Activated CD8-positive, alpha-beta memory T cell treated with anti-CD3 and anti-CD28 coated beads, Interleukin-2, amount 50 U/mL, for 24 hours (primary cell): ENCODE data around the gene ENAH.

Source experiments
- DNase-seq: peaks from one replicate; pipeline ENCODE4 v3.0.0-alpha.2; 2020; ENCODE audit errors: extremely low read depth

ENAH gene

GRCh38 chr1:225559902-225560301, 93.0 kb downstream of the ENAH start:
- no peak for DNase-seq

- DNase-seq: no peak
Measured at GRCh38 chr1:225559326-225559725, 93.6 kb downstream of the ENAH start.

GRCh38 chr1:225556694-225557093, 96.2 kb downstream of the ENAH start:
- no peak for DNase-seq

- no peak for DNase-seq
Measured at GRCh38 chr1:225555821-225556220, 97.1 kb downstream of the ENAH start.

GRCh38 chr1:225554216-225554812, 98.6 kb downstream of the ENAH start:
- no peak for DNase-seq

- DNase-seq: no peak
Measured at GRCh38 chr1:225549821-225550220, 103.1 kb downstream of the ENAH start.

GRCh38 chr1:225548140-225548857, 104.6 kb downstream of the ENAH start:
- no peak for DNase-seq

- no peak for DNase-seq
Measured at GRCh38 chr1:225545649-225546048, 107.3 kb downstream of the ENAH start.

GRCh38 chr1:225544924-225545323, 108.0 kb downstream of the ENAH start:
- DNase-seq: no peak

- no peak for DNase-seq
Measured at GRCh38 chr1:225544263-225544662, 108.7 kb downstream of the ENAH start.

- DNase-seq: no peak
Measured at GRCh38 chr1:225543350-225543749, 109.6 kb downstream of the ENAH start.

- no peak for DNase-seq
Measured at GRCh38 chr1:225541383-225541782, 111.5 kb downstream of the ENAH start.

- DNase-seq: no peak
Measured at GRCh38 chr1:225539575-225539974, 113.3 kb downstream of the ENAH start.

GRCh38 chr1:225539069-225539468, 113.9 kb downstream of the ENAH start:
- DNase-seq: no peak

GRCh38 chr1:225537554-225538251, 115.2 kb downstream of the ENAH start:
- DNase-seq: no peak

- DNase-seq: no peak
Measured at GRCh38 chr1:225535280-225535679, 117.6 kb downstream of the ENAH start.

- no peak for DNase-seq
Measured at GRCh38 chr1:225534772-225535171, 118.2 kb downstream of the ENAH start.

GRCh38 chr1:225534135-225534534, 118.8 kb downstream of the ENAH start:
- DNase-seq: no peak

- no peak for DNase-seq
Measured at GRCh38 chr1:225533238-225533637, 119.7 kb downstream of the ENAH start.

- no peak for DNase-seq
Measured at GRCh38 chr1:225532240-225532944, 120.5 kb downstream of the ENAH start.

GRCh38 chr1:225529726-225530125, 123.2 kb downstream of the ENAH start:
- DNase-seq: no peak

GRCh38 chr1:225527575-225527974, 125.3 kb downstream of the ENAH start:
- DNase-seq: no peak
